MCF 10A (cell line): Measurements from ENCODE around the gene ADGRG6. TPM values are rescaled to one million over a fixed set of nuclear protein-coding genes. Genes with fewer than 3 reads are reported as not detected.

Source experiments
- BruUV-seq: library from RNA; stranded (reverse); fragments of 400-500 nt; replicated peaks from 2 replicates; lab custom pipeline; 2021; lab: Mats Ljungman, UMichigan
- CTCF ChIA-PET: fragments of 300-600 bp; sonication (Branson Sonifier 250); formaldehyde crosslinking; extraction: SDS; loops from one replicate; lab custom pipeline; 2021; ENCODE audit warnings: antibody characterized with exemption, inconsistent platforms; lab: Yijun Ruan, JAX
- POLR2A ChIA-PET: fragments of 300-600, 350-650 bp; sonication (Branson Sonifier 250); formaldehyde crosslinking; extraction: SDS; loops from one replicate; lab custom pipeline; 2020; ENCODE audit warnings: antibody characterized with exemption, inconsistent platforms; lab: Yijun Ruan, JAX
- DNase-seq: peaks from one replicate; pipeline ENCODE4 v3.0.0-alpha.2; 2018; ENCODE audit not compliant: unreplicated experiment
- H3K27ac Mint-ChIP-seq: one replicate; pipeline ENCODE4 v1.8.0; 2022; ENCODE audit warnings: mild to moderate bottlenecking, low read depth, mixed read lengths; ENCODE audit not compliant: unreplicated experiment
- H3K27me3 Mint-ChIP-seq: one replicate; pipeline ENCODE4 v1.8.0; 2022; ENCODE audit warnings: mixed read lengths; ENCODE audit not compliant: insufficient read depth, unreplicated experiment
- H3K36me3 Mint-ChIP-seq: one replicate; pipeline ENCODE4 v1.8.0; 2022; ENCODE audit warnings: mild to moderate bottlenecking, moderate library complexity, mixed read lengths; ENCODE audit not compliant: insufficient read depth, unreplicated experiment
- H3K4me1 Mint-ChIP-seq: one replicate; pipeline ENCODE4 v1.8.0; 2022; ENCODE audit warnings: mixed read lengths; ENCODE audit not compliant: insufficient read depth, unreplicated experiment
- H3K4me3 Mint-ChIP-seq: one replicate; pipeline ENCODE4 v1.8.0; 2022; ENCODE audit warnings: mild to moderate bottlenecking, moderate library complexity, mixed read lengths; ENCODE audit not compliant: unreplicated experiment
- H3K9me3 Mint-ChIP-seq: one replicate; pipeline ENCODE4 v1.8.0; 2022; ENCODE audit warnings: mixed read lengths; ENCODE audit not compliant: unreplicated experiment
- intact Hi-C: fragments of 100-400 bp; cut with micrococcal nuclease; formaldehyde crosslinking; loops from 2 replicates; pipeline ENCODE4 v1.14.1; 2022
- total RNA-seq: library from RNA; stranded (reverse); gene quantifications from 2 replicates; pipeline ENCODE4 v1.2.3, GENCODE V29; 2022
- TF ChIP-seq, protein P1 (sequence below): fragments of 200-600 bp; IDR thresholded peaks from one replicate; pipeline ENCODE4 v1.8.0; 2022; ENCODE audit warnings: antibody characterized with exemption, mild to moderate bottlenecking; ENCODE audit not compliant: unreplicated experiment

Gene ADGRG6
- total RNA-seq, 1 experiment from 2014 or later, result 44.2 TPM

DNA sequence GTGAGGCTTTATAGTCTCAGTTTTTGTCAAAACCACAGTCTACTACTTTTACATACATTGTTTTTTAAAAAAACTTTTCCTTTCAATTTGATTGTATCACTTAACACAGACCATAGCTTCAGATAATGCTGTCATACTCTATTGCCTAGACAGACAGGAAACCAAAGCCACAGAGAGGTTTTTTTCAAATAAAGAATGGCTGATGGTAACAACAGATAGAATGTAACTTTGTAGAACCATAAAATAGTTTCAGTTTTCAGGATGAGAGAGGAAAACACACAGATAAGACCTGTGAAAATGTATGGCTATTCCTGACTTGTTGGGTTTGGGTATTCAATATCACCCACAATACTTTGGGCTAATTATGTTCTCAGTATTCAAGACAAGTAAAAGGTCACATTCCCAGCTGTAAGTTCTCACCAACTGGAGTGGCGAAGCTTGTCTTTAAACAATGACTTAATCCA, 94.0 kb downstream of the ADGRG6 start:
- intact Hi-C loops, result no loop called here
- H3K27me3 Mint-ChIP-seq, result no peaks in the 10 kb centered on the region
- BruUV-seq, result no TSS peak
- H3K4me1 Mint-ChIP-seq, result no peaks in the 10 kb centered on the region
- no peak overlapping the region for H3K4me3 Mint-ChIP-seq
- no peak overlapping the region for H3K27ac Mint-ChIP-seq
- TF ChIP-seq, protein P1, sequence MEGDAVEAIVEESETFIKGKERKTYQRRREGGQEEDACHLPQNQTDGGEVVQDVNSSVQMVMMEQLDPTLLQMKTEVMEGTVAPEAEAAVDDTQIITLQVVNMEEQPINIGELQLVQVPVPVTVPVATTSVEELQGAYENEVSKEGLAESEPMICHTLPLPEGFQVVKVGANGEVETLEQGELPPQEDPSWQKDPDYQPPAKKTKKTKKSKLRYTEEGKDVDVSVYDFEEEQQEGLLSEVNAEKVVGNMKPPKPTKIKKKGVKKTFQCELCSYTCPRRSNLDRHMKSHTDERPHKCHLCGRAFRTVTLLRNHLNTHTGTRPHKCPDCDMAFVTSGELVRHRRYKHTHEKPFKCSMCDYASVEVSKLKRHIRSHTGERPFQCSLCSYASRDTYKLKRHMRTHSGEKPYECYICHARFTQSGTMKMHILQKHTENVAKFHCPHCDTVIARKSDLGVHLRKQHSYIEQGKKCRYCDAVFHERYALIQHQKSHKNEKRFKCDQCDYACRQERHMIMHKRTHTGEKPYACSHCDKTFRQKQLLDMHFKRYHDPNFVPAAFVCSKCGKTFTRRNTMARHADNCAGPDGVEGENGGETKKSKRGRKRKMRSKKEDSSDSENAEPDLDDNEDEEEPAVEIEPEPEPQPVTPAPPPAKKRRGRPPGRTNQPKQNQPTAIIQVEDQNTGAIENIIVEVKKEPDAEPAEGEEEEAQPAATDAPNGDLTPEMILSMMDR, result no peak
- peaks cover 19% of the 10 kb centered on the region for H3K36me3 Mint-ChIP-seq
- no peaks in the 10 kb centered on the region for H3K9me3 Mint-ChIP-seq
- POLR2A ChIA-PET, result interaction anchor here (0.7 to 1.3 kb wide), 2 partner anchors 239 to 247 kb away, joined by 3 to 5 read pairs; no protein-coding TSS in a partner anchor
- CTCF ChIA-PET, result interaction anchor here (1.2 to 1.3 kb wide), 2 partner anchors 8 to 11 kb away, joined by 3 read pairs; no protein-coding TSS in a partner anchor
- no peak for DNase-seq

DNA sequence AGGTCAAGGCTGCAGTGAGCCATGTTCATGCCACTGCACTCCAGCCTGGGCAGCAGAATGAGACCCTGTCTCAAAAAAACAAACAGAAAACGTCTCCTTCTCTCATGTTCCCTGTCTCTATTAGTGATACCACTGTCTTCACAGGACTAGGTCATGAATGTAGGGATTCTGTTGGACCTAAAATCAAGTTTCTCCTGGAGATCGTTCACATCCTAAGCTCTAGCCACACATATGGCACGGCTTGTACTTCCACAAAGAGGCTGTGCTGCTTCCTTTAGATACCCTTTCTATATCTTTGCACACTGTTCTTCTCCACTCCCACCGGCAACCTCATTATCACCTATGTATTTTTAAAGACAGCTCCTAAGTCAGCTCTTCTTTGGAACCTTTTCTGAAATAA, 96.5 kb downstream of the ADGRG6 start:
- Mint-ChIP-seq H3K4me1 (no peaks in the 10 kb centered on the region), H3K27ac (no peak overlapping the region), H3K36me3 (peaks cover 29% of the 10 kb centered on the region), H3K27me3 (no peaks in the 10 kb centered on the region), H3K4me3 (no peak overlapping the region), H3K9me3 (no peaks in the 10 kb centered on the region)
- POLR2A ChIA-PET, result interaction anchor here (0.6 kb wide), 1 partner anchor 20 kb away, joined by 3 read pairs; no protein-coding TSS in a partner anchor
- BruUV-seq, result no TSS peak
- TF ChIP-seq, protein P1, result no peak
- DNase-seq, result no peak
- intact Hi-C loops, result no loop called here
- CTCF ChIA-PET, result interaction anchor here (0.8 to 1.0 kb wide), 2 partner anchors 14 to 97 kb away, joined by 3 read pairs; partner anchors contain the start of gene ADGRG6

DNA sequence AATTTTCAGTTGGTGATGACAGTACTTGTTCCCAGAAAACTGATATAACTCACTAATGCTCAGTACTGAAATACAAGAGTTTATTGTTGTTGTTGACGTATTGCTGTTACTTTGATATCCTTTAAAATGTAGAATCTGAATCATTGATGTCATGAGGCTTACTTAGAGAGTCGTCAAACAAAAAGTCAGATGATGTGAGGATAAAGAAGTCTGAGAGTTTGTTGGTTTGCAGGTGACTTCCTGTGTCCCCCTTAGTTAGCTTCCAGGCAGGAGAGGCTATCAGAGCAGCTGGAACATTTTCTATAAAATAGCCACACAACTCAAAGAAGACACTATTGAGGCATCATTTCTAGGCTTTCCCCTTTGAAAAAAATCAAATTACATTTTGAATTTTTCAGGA, 97.9 kb downstream of the ADGRG6 start:
- peaks cover 23% of the 10 kb centered on the region for H3K36me3 Mint-ChIP-seq
- CTCF ChIA-PET, result no interaction called here

GRCh38 chr6:142400495-142400894, 98.7 kb downstream of the ADGRG6 start:
- DNase-seq, result no peak
- ChIA-PET POLR2A (no interaction called here), CTCF (no interaction called here)
- BruUV-seq, result no TSS peak
- no peaks in the 10 kb centered on the region for H3K27me3 Mint-ChIP-seq
- H3K9me3 Mint-ChIP-seq, result no peaks in the 10 kb centered on the region
- no peak overlapping the region for H3K4me3 Mint-ChIP-seq
- TF ChIP-seq, protein P1, result no peak
- peaks cover 17% of the 10 kb centered on the region for H3K36me3 Mint-ChIP-seq
- intact Hi-C loops, result no loop called here
- no peak overlapping the region for H3K27ac Mint-ChIP-seq
- H3K4me1 Mint-ChIP-seq, result no peaks in the 10 kb centered on the region

More for the DNA sequence above, 97.9 kb downstream of the ADGRG6 start:
- no peak for DNase-seq
- H3K27ac Mint-ChIP-seq, result no peak overlapping the region
- POLR2A ChIA-PET, result no interaction called here
- TF ChIP-seq, protein P1, result no peak
- no peaks in the 10 kb centered on the region for H3K27me3 Mint-ChIP-seq
- no TSS peak for BruUV-seq
- intact Hi-C loops, result no loop called here
- H3K4me1 Mint-ChIP-seq, result no peaks in the 10 kb centered on the region
- H3K9me3 Mint-ChIP-seq, result no peaks in the 10 kb centered on the region
- no peak overlapping the region for H3K4me3 Mint-ChIP-seq
